Raji (cell line): ENCODE measurements around the gene LY6G6D.

Experiments used
- POLR2A ChIP-seq: IDR thresholded peaks from 2 replicates; pipeline ENCODE4 v1.6.1; 2011; ENCODE audit warnings: low read depth, low read length, control low read depth; ENCODE audit not compliant: insufficient read depth

LY6G6D gene

GRCh38 chr6:31758281-31758680 is 43.1 kb downstream of the LY6G6D start:
- no peak for TF ChIP-seq POLR2A

GRCh38 chr6:31760790-31761189 is 45.6 kb downstream of the LY6G6D start:
- TF ChIP-seq POLR2A = no peak

- no peak for TF ChIP-seq POLR2A
These were observed 46.2 kb downstream of the LY6G6D start for GRCh38 chr6:31761343-31761742.

GRCh38 chr6:31762356-31762755 is 47.2 kb downstream of the LY6G6D start, which contains the start of gene SAPCD1:
Gene SAPCD1, plus strand, starts transcription at chr6:31762656. Its CDS starts 399 bp downstream, at chr6:31763055.
- TF ChIP-seq POLR2A = no peak

- no peak for TF ChIP-seq POLR2A
These were observed 47.9 kb downstream of the LY6G6D start for GRCh38 chr6:31762878-31763618.

GRCh38 chr6:31763619-31763940 is 48.4 kb downstream of the LY6G6D start:
- TF ChIP-seq POLR2A = no peak

- no peak for TF ChIP-seq POLR2A
These were observed 49.0 kb downstream of the LY6G6D start for GRCh38 chr6:31764198-31764597.

GRCh38 chr6:31765559-31765909 is 50.4 kb downstream of the LY6G6D start:
- TF ChIP-seq POLR2A = no peak

GRCh38 chr6:31765910-31766794 is 51.0 kb downstream of the LY6G6D start:
- no peak for TF ChIP-seq POLR2A

GRCh38 chr6:31767096-31767645 is 52.0 kb downstream of the LY6G6D start:
- no peak for TF ChIP-seq POLR2A
